GM12891 (cell line): ENCODE measurements around the gene TGFBR3.

ENCODE experiments used
- DNase-seq: peaks from one replicate; pipeline ENCODE4 v3.0.0; 2011; ENCODE audit warnings: low spot score; ENCODE audit not compliant: insufficient read length
- FAIRE-seq: peaks from 2 replicates; lab custom pipeline; 2011; peaks lifted over from hg19 to GRCh38; lab: Jason Lieb, UNC
- PAX5 ChIP-seq: IDR thresholded peaks from 2 replicates; pipeline ENCODE4 v1.6.1; 2011; ENCODE audit warnings: low read length, moderate library complexity, mild to moderate bottlenecking; ENCODE audit not compliant: insufficient read depth, severe bottlenecking
- POLR2A ChIP-seq: IDR thresholded peaks from 2 replicates; pipeline ENCODE4 v1.6.1; 2011; ENCODE audit warnings: low read depth, low read length, control low read depth
- POLR2AphosphoS5 ChIP-seq: IDR thresholded peaks from 2 replicates; pipeline ENCODE4 v1.6.1; 2011; ENCODE audit warnings: low read depth, low read length, control low read depth
- POU2F2 ChIP-seq: IDR thresholded peaks from 2 replicates; pipeline ENCODE4 v1.6.1; 2011; ENCODE audit warnings: low read depth, mild to moderate bottlenecking, control low read depth, low read length, moderate library complexity
- SPI1 ChIP-seq: IDR thresholded peaks from 2 replicates; pipeline ENCODE4 v1.6.1; 2011; ENCODE audit warnings: low read depth, low read length, control low read depth
- TAF1 ChIP-seq: IDR thresholded peaks from 2 replicates; pipeline ENCODE4 v1.6.1; 2011; ENCODE audit warnings: low read depth, low read length, control low read depth

Gene TGFBR3

DNA sequence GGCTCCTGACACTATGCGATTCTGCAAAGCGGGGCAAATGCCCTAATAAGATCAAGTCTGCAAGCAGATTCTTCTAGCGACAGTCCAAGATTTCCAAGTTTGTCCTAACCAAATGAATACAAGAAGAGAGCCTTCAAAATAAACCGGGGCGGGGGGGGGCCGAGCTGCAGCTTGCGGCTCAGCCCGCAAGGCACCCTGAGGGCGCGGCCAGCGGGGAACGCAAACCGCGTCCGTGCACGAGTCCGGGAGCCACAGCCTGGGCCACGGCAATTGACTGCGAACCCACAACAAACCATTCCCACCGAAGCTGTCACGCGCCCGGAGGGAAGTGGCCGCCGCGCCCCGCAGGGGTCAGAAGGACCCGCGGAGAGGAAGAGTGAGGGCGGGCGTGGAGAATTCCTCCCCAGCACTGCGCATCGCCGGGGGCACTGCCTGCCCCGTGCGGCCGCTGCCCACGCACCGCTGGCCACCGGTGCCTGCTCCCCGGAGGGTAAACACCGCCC, 687 bp downstream of the TGFBR3 start:
- no peak for TF ChIP-seq POLR2AphosphoS5
- no peak for TF ChIP-seq SPI1
- no peak for TF ChIP-seq POU2F2
- TF ChIP-seq PAX5: no peak
- TF ChIP-seq TAF1: no peak
- TF ChIP-seq POLR2A: no peak
- peak; percentile 87 for FAIRE-seq
- DNase-seq: peak; percentile 22

DNA sequence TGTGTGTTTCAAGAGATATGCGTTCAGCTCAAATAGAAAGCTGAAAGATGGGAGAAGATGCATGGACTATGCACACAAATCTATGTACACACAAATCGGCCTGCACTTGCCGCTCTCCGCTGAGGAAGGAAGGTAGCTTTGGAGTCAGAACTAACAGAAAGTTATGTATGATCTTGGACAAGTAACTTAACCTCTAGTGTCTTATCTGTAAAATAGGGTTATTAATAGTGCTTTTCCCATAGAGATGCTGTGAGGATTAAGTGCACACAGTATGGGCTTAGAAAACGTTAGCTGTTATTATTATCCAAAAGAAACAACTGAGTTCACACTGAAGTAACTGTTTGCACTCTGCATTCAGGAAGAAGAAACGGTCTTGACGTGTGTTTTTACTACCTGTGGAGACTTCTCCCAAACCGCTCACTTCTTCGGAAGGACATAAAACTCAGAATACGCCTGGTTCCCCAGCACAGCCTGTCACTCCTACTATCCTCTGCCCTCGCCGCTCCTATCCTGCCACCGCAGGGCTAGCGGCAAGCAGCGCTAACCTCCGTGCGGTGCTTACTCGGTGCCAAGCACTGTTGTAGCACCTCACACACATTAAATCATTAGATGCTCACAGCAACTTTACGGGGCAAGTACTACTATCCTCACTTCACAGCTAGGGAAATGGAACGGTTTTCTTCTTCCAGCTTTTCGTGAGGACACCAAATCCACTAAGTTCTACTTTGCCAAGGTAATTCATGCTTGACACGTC, 1.3 kb downstream of the TGFBR3 start:
- DNase-seq (no peak), FAIRE-seq (peak; percentile 78)
- no peak for TF ChIP-seq POLR2AphosphoS5

DNA sequence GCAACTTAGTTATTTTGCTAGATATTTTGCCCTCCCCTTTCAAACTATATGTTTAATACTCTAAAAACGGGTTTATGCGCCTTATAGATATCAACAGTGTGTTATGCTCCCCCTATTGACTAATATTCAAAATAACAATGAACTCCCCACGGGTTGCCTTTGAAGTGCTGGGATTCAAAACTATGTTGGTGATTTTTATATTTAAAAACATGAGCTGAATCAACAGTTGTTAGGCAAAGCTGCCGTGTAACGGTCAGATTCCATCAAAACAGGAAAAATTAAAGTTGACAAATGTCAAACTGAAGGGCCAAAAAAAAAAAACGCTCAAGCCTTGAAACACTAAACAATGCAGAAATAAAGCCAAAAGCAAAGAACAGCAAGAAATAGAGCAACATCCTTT, 2.5 kb downstream of the TGFBR3 start:
- no peak for TF ChIP-seq POLR2AphosphoS5
- TF ChIP-seq POLR2A: no peak
- TF ChIP-seq POU2F2: no peak
- no peak for TF ChIP-seq PAX5
- TF ChIP-seq SPI1: no peak
- TF ChIP-seq TAF1: no peak
- no peak for FAIRE-seq
- no peak for DNase-seq

DNA sequence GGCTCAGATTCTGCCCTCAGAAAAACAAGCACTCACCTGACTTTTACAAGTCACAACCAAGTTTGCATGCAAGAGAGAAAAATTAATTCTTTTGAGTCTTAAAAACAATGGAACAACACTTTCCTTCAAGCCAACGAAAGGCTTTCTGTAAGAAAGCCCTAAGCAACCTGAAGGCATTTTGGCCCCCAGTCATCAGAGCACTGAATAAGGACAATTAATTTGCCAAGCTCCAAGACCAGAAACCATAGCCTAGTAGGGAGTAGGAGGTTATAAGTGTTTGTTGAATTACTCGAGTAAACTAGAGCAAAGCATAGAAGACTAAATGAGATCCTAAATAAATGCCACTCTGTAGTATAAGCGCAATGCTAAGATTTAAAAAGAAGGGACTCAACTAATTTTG, 4.7 kb downstream of the TGFBR3 start:
- no peak for TF ChIP-seq POLR2AphosphoS5
- no peak for TF ChIP-seq TAF1
- TF ChIP-seq POU2F2: no peak
- TF ChIP-seq SPI1: no peak
- TF ChIP-seq PAX5: no peak
- no peak for TF ChIP-seq POLR2A
- FAIRE-seq (no peak), DNase-seq (no peak)

DNA sequence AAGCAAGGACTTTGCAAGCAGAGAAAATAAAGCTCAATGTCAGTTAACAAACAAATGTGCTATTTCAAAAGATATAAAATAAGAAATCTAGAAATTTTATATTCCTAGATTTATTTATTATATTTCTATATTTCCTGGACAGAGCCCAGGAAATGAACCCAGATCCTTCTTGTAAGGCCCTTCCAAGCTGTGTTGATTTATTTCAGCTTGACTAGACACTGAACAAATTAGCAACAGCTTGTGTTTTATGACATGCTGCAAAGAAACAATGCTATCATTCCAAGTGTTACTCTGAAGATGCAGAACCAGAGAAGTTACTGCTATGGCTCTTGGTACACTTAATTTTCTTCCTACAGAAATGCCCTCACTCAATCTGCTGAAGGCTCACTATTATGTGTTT, 6.2 kb downstream of the TGFBR3 start:
- FAIRE-seq: no peak
- no peak for DNase-seq
- TF ChIP-seq POLR2A (no peak), TAF1 (no peak), PAX5 (no peak), POU2F2 (no peak), SPI1 (no peak), POLR2AphosphoS5 (no peak)

DNA sequence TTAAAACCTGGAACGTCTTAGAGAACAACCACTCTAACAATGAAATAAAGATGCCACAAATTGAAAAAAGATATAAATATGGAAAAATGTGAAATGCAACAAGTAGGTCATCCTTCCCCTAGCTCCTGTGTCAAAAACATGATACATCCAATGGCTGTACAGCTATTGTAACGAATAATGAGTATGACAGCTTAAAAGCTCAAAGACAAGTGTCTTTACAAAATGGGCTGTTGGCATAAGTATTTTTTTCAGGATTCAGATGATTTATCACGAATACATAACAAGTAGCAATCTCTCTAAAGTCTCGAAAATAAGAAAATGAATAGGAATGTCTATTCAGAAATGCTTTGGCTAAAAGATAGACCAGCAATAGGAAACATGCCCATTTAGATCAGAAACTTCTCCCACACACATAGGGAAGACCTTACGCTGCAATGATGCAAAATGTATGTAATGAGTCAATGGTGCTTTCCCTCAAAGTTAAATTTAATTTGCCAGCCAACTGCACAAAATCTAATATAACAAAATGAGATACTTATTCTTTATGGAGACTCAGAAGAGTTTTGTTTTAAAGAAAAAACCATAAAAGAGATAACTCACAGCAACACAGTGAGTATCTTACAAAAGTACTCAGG, 8.3 kb downstream of the TGFBR3 start:
- no peak for TF ChIP-seq TAF1
- TF ChIP-seq POLR2A: no peak
- TF ChIP-seq POU2F2: no peak
- TF ChIP-seq PAX5: no peak
- no peak for TF ChIP-seq SPI1
- no peak for TF ChIP-seq POLR2AphosphoS5
- FAIRE-seq (peak; percentile 59), DNase-seq (no peak)

DNA sequence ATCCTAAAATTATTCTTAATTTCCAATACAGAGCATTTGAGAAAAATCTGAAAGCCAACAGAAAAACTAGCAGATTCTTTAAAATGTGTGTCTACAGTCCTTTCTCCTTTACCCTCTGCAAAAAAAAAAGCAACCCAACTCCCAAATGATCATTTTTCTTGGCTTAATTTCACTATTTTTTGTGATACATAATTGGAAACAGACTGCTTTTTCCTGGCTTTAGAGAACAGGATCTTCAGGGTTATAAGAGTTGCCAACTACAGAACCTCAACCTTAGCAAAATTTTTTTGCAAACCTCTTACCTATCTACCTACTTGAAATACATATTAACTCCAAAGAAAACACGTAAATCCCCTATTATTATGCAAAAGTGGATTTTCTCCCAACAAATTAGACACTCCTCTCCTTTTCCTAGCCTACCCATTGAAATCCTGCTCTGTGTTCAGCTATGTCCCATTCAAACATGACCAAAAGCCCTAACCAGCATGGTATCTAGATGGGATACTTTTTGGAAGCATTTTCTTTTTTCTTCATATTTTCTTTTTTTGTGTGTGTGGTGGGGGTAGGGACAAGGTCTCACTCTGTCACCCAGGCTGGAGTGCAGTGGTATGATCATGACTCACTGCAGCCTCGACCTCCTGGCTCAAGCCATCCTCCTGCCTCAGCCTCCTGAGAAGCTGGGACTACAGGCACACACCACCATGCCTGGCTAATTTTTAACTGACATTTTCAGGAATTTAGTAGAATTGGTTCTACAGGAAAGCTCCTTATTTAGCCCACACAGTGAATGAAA, 9.0 kb downstream of the TGFBR3 start:
- FAIRE-seq (peak; percentile 20), DNase-seq (no peak)
- no peak for TF ChIP-seq TAF1
- TF ChIP-seq POLR2AphosphoS5: no peak
- TF ChIP-seq PAX5: no peak
- TF ChIP-seq POU2F2: no peak
- TF ChIP-seq POLR2A: no peak
- TF ChIP-seq SPI1: no peak

DNA sequence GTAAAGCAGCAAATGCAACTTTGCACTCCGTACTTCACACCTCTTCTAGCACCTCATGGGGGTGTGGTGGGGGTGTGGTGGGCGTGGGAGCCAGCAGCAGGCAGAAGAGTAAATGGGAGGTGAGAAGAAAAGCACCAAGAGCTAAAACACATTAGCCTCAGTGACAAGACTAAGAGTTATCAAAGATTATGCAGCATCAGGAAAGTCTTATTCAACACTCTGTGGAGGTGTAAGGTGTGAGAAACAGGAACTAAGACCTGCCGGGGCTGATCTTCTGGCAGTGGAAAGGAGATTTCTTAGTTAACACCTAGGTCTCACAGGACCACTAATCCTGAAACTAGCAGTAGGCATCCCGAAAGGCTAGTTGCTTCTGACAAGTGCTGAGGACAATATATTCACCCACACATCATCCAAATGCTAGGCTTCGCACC, 9.9 kb downstream of the TGFBR3 start:
- TF ChIP-seq SPI1 (0 out of 2 replicates have a peak, but pooled peaks have one; percentile 16), TAF1 (no peak)
- peak; percentile 91 for FAIRE-seq
- DNase-seq: peak; percentile 47

DNA sequence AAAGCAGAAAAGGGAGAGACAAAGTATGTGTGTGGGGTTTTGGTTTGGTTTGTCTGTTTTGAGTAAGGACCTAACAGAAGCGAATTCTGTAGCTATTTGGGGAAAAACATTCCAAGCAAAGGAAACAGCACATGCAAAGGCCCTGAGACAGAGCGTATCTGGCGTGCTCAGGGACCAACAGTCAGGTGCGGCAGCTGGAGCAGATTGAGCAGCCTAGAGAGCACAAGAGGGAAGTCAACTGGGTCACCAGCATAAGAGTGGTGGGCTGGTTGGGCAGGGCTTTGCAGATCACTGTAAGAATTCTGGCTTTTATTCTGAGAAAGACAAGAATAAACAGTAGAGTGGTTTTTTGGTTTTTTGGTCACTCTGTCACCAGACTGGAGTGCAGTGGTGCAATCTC, 11.8 kb downstream of the TGFBR3 start:
- TF ChIP-seq POU2F2 (no peak), TAF1 (no peak), POLR2AphosphoS5 (no peak), SPI1 (no peak), PAX5 (no peak), POLR2A (no peak)
- DNase-seq: no peak
- no peak for FAIRE-seq
